GM04504 (cell line): ENCODE measurements around the gene ABTB2.

Experiments used
- DNase-seq: peaks from one replicate; pipeline ENCODE4 v3.0.0-alpha.2; 2012; ENCODE audit warnings: low read depth

Gene ABTB2

DNA sequence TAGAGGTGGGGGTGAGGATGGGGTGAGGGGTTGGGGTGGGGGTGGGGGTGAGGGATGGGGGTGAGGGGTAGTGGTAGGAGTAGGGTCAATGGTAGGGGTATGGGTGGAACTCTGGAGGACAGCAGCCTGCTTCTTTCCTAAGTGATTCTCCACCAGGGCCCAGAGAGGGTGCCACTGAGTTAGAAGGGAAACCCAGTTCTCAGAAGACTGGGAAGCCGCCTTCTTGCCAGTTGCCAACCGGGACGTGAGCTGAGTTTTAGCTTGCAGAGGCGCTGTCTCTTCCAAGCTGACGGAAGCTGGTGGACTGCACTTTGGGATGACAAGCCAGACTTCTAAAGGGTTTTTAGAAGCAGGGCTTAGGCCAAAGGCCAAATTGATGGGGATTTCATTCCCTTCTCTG, 148.0 kb downstream of the ABTB2 start:
- DNase-seq: no peak

DNA sequence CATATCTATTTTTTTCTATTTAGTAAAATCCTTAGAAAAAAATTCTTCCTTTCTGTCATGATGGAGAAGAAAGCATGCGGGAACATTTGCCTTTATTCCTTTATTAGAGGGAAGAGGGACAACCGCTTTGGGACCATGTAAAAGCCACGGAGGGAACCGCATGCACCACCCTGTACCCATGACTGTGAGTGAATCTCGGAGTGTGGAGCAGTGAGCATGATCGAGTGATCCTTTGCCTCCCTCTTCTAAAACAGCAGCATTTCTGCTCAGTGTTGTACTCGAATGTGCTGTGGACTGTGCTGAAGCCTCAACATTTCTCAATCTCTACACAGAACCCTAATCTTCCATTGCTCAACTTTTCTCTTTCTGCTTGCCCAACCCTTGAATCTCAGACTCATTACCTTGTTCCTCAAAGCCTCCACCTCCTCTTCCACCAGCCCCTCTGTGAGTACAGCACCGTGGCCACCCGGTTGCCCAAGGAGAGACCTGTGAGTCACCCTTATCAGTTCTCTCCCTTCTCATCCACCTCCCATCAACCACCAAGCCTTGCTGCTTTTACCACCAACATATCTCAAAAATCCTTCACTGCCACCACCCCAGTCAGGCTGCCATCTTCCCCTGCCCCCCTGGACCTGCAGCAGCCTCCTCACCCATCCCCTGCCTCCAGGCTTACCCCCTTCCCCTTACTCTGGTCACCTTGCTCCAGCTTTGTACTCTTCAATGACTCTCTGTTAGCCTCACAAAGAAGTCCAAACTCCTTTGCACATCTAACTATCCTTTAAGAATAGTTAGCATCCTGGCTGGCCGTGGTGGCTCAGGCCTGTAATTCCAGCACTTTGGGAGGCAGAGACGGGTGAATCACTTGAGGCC, 149.3 kb downstream of the ABTB2 start:
- no peak for DNase-seq

DNA sequence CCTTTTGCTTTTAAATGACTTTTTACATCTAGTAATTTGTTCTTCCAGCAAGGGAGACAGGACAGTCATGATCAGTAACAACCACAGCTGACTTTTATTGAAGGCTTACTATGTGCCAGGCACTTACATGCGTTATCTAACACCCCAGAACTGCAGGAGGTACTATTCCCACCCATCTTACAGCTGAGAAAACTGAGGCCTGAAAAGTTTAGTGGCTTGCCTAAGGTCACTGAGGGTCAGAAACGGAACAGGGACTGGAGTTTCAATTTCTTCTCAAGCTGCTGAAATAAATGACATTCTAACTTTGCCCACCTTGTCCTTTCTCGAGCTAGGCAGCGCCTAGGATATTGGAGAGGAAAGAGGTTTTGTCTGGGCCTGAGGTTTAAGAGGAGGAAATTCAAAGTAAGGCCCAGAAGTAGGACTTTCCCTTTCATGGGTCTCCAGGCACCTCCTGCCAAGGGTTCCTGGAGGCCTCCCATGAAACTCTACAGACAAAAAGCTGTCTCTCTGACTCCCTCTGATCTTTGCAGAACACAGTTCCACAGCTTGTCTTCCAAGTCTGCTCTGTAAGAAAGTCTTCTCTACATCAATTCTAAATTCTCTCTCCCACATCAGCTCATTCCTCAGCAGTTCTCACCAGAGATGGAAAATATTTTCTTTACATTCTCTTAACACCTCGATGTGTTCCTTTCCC, 150.2 kb downstream of the ABTB2 start:
- no peak for DNase-seq

DNA sequence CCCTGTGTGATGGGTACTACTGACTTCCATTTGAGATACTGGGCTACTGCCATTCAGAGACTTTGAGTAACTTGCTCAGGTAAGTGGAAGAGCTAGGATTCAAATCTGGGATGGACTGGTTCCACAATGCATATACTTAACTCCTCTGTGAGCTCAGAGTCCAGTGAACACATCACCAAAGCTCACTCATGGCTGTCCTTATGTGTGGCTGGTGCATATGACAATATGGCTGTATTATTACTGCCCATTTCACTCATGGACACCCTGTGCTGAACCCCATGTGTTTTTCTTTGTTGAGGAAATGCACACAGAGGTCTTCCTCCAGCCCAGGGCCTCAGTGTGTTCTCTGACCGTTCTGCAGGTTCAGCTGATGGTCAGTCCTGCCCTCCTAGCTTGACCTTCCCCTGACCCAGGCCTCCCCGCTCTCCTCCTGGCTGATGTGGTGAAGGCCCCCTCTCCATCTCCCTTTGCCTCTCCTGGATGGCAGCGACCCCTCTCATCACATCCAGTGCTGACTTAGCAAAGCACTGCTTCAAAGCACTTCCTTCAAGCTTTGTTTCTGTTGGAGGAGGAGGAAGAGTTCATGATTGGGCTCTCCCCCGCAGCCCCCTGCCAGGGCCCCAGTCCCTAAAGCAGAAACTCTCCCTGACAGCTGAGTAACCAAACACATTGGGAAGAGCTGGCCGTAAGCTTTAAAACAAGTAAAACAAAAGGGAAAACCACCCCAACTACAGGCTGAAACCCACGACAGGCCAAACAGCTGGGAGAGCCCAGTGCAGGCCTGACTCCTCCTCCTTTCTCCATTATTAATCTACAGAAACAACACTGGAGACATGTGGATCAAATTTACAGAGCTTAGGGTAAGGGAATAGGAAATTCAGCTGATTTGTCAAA, 151.2 kb downstream of the ABTB2 start:
- no peak for DNase-seq

DNA sequence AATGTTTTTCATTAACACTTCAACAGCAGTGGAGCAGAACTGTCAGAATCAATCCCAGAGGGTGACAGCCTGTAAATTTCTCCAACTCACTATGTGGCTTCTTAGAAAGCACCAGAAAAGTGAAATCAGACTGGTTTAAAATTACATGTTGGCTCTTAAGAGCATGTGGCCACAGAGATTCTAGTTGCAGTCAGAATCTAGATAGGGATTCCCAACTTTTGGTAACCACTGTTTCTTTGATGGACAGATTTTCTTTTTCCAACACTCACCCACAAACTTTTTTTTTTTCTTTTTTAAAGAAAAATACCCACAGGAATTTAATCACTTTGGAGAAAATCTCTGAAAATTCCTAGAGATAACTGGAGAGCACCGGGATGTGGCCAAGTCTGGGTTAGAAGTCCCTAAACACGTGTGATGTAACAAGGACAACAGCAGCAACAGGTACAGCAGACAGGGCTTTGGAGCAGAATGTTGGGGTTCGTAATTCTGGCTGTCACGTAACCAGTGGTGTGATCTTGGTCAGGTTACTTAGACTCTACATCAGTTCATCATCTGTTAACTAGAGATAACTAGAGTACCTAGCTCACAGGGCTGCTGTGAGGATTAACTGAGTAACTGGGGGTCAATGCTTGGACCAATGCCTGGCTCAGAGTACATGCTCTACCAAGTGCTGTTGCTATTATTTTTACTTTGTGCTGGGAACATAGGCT, 152.3 kb downstream of the ABTB2 start:
- DNase-seq: no peak

DNA sequence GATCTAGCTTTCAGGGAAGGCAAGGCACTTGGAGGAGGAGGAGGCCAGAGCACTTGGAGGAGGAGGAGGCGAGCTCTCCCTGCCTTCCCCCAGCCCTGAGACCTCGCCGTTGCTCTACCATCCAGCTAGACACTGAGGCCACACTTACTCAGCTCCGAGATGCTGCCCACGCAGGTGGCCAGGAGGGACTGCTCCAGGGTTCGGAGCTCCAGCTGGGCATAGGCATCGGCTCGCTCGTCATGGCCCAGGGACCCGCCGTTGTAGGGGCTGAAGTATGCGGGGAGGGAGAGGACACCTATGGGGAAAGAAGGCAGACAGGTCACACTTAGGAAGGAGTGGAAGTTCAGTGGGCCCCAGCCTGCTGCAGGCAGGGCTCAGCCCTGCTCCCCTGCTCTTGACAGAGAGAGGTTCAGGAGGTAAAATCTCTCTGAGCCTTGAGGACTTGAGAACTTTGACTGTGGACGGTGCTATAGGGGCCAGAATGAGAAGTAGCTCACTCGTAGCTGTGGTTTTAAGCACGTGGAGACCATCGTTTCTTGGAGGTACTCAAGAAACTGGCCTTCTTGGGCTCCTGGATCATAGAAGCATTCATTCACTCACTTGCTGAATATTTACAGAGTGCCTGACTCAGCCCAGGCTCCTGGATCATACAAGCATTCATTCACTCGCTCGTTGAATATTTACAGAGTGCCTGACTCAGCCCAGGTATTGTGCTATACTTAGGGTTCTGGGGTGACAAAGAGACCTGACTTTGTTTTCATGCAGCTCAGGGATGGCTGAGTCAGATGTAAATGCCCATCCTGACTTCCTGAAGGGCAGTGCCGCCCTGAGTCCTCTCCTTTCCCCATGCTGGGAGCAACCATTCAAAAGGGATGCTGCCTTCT, 153.2 kb downstream of the ABTB2 start:
- no peak for DNase-seq

DNA sequence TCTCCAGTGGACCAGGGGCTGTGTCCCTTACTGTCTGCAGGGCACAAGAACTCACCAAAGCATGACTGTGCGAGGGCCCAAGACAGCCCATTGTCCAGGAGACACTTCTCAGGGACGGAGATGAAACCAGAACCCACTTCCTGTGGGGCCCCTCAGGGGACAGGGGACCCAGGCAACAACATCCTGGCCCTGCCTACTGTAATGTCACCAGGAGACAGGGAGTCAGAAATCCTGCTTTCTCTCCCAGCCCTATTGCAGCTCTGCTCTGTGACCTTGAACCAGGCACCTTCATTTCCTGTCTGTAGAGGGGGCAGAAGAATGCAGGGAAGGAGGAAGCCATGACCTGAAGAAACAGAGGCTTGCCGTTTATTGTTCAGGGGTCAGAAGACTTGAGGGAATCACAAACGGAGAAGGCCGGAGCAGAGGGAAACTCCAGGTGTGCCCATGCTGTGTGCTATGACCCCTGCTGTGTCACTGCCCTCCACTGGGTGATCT, 154.4 kb downstream of the ABTB2 start:
- DNase-seq: no peak

DNA sequence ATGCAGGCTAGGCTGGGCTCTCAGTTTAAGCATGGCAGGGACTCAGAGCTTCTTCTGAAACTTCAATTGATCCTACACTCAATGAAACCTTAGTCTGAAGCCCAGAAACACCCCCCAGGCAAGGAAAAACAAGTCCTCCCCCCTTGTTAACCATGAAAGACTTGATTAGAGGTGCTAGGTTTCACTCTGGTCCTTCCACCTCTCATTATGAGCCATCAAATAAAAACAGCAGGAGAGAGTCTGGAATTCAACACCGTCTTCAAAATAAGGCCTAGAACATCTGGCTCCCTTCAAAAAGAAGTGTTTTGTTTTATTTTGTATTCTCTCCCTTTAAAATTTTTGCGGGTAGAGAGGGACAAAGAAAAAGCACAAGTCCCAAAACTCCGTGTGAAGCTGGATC, 156.7 kb downstream of the ABTB2 start:
- DNase-seq: no peak

DNA sequence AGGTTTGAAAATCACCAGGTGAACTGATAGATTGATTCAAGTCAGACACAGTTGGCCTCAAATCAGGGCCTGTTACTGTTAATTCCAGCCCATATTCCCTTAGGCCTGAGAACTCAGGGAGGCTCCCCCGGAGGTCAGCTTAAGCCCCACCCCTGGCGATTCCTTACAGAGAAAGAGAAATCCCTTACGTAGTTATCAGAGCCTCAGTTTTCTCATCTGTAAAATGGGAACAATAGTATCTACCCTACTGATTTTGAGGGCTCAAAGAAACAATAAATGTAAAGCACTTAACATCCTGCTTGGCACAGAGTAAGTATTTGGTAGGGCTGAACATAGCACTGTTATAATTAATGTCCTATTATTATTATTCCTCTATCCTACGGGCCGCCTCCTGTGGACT, 158.3 kb downstream of the ABTB2 start:
- no peak for DNase-seq

DNA sequence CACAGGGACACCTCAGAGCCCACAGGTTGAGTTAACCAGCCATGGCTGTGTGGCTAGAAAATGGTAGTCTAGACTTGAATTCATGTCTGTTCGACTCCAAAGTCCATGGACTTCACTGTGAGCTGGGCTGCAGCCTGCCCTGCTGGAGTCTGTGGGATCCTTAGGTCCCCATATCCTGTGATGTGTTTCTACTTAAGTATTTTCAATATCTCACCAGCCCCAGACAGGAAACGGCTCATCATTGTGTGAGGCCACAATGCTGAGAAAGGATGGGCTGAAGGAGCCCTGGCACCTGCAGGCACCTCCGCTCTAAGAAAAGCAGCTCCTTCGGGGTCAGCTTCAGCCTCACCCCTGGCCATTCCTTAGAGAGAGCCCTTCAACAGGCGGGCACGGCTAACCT, 159.3 kb downstream of the ABTB2 start:
- no peak for DNase-seq

DNA sequence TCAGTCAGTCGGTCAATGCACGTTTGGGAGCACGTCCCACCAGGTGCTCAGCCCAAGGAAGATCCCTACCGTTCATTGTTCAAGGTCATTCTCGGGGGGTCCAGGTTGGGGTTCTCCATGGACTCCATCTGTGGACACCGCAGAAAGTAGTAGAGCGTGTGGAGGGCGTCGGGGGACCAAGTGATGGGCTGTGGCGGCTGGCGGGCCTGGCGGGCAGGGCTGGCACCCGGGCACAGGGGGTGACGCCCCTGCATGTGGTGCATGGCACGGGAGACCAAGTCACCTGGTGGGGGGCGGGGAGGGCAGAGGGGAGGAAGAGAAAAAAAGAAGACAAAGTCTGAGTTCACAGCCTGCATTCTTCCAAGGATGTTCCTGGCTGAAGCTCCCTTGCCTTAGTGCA, 160.6 kb downstream of the ABTB2 start:
- no peak for DNase-seq

DNA sequence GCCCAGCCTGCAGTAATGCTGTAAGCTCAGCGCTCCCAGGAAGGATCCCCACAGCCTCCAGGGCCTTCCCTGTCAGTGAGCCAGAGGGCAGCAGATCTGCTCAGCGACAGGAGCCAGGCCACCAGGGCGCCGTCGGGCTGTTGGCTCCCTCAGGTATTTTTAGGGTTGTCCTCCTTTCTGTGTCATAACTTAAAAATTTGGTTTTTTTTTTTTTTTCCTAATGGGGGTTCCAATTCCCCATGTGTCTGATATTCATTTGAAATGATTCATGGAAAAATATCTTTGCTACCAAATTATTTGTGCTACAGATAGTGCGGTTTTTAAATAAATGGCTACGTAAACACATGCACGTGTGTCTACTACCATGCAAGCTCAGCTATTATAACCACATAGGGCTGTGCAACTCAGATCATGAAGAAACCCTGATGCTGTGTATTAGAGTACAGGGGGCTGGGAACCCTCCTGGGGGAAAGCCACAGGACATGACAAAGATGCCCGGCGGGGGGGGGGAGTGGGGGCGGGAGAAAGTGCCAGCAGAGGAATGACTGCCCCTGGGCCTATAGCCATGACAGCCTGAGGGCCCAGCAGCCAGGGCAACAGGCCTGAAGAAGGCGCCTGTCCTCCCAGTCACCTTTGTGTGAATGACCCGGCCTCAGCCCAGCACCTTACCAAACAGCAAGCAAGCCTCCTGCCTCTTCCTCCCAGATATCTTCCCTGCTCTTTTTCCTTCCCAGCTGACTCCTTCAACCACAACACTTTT, 163.1 kb downstream of the ABTB2 start:
- DNase-seq: no peak

DNA sequence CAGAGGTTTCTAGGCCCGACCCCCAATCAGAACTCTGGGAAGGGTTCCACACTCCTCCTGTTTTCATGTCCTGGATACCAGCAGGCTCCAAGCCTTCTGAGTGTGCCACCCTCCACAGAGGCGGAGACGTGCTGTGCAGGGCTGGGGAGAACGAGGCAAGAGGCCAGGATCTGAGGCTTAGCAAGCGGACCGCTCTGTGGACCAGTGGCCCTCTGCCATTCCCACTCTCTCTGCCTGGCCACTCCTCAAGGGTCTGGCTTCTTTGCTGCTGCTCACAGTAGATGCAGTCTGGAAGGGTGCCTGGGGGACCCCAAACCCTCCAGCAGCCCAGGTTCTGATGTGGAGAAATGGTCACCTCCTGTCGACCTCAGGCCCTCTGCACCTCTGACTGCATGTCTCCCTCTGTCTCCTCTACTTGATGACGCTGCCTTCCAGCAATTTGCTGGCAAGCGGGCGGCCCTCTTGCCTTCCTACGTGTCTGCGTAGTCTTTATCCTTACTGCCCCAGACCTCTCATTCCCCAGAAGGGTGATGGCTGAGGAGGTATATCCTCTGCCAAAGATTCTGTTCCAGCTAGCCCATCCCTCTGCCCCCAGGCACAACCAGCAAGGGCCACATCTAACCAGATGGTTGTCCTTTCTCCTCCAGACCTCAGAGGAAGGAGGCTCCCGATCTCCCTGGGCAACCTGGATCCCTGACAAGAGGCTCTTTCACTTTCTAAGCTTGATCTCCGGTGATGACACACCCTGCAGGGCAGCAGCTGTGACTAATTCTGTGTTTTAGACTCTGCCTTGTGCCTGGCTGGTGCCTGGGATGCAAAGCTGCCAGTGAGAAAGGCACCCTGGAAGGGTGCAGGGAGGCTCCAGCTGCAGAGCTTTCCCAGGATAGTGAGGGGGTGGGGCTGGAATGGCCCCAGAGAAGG, 165.1 kb downstream of the ABTB2 start:
- DNase-seq: peak; percentile 96

DNA sequence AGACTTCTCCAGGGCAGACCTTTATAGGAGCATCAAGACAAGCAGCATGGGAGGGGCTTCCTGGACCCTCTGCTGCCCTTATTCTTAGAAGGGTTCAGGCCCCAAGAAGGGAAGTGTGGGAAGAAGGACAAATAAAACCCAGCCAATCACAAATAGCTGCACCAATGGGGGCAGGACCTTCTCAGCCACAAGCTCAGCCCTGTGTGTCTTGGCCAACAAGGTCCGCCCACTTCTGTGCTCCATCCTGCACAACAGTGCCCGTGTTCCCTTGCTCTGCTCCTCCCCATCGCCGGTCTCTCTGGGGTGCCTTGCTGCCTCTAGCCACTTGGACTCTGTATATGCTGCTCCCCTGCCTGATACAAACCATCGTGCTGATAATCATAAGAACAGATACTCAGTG, 166.2 kb downstream of the ABTB2 start:
- DNase-seq: no peak

DNA sequence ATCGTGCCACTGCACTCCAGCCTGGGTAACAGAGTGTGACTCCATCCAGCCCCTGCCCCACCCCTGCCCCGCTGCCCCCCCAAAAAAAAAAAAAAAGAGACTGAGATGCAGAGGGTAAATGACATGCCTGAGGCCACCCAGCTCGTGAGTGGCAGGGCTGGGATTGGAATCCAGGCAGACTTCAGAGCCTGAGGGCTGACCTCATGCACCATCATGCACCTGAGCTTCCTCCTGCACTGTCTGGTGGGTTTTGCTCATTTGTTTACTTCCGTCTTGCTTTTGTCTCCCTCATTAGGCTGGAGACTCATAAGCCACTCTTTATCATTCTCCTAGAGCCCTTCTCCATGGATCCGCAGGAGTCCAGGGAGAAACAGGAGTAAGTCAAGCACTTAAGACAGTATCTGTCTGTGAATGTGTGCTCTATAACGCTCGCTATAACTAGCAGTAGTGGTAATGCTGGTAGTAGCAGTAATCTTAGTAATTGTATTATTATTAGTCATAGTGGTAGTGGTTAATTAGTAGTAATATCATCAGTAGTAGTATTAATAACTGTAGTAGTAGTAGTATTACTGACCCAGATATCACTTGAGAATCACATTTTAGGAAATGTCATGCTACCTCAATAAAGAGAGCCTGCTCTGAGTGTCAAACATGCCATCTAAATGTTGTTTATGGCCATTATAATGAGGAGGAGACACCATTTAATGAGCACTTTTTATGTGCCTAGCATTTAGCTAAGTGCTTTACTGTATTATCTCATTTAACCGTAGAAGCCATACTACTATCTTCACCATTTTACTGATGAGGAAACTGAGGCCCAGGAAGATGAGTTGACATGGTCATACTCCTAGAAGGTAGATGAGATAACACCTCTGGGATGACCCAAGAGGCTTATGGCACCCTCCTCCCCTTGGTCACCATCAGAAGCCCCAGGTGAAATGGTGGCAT, 167.3 kb downstream of the ABTB2 start:
- no peak for DNase-seq

DNA sequence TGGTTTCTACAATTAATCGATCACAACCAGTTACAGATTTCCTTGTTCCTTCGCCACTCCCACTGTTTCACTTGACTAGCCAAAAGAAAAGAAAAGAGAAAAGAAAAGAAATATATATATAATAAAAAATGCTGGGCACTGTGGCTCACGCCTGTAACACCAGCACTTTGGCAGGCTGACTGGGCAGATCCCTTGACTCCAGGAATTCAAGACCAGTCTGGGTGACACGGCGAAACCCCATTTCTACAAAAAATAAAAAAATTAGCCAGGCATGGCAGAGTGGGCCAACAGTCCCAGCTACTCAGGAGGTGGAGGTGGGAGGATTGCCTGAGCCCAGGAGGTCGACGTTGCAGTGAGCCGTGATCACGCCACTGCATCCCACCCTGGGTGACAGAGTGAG, 168.6 kb downstream of the ABTB2 start:
- no peak for DNase-seq

DNA sequence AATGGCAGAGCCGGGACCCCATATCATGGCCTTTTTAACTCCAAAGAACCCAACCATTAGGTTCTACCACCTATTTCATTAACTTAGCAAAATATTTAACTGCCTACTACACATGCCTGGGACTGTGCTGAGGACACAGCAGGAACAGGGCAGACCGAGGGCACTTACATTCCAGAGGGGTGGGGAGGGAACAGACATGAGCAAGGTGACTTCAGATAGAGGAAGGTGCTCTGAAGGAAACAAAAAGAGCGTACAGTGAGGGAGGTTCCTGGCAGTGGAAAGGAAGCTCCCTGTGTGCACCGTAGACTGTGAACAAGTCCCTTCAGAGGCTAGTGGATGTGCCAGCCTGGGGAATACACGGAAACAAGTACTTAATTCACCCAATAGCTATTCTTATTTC, 169.6 kb downstream of the ABTB2 start:
- DNase-seq: no peak
